Stimulated activated CD8-positive, alpha-beta memory T cell treated with anti-CD3 and anti-CD28 coated beads, Interleukin-7, amount 100 ng/mL, for 4 hours (primary cell): ENCODE measurements around the gene ZNF831.

Experiments
- DNase-seq, 2 donors: peaks; one replicate each; pipeline ENCODE4 v3.0.0-alpha.2; 2020; ENCODE audit warnings: low read depth in 2 of 2

Gene ZNF831

DNA sequence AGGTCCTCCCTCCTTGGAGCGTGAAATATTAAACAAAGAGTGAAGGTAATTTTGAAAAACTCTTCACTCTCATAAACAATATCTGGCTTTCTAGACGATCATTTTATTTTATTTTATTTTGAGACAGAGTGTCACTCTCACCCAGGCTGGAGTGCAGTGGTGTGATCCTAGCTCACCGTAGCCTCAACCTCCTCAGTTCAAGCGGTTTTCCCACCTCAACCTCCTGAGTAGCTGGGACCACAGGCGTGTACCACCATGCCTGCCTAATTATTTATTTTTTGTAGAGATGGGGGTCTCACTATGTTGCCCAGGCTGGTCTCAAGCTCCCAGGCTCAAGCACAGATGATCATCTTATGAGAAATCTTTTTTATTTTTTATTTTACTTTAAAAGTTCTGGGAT is 16.4 kb downstream of the ZNF831 start:
- DNase-seq: no peak

GRCh38 chr20:59181936-59182335 is 18.3 kb downstream of the ZNF831 start:
- DNase-seq: no peak

GRCh38 chr20:59182401-59183044 is 18.9 kb downstream of the ZNF831 start:
- no peak for DNase-seq

DNA sequence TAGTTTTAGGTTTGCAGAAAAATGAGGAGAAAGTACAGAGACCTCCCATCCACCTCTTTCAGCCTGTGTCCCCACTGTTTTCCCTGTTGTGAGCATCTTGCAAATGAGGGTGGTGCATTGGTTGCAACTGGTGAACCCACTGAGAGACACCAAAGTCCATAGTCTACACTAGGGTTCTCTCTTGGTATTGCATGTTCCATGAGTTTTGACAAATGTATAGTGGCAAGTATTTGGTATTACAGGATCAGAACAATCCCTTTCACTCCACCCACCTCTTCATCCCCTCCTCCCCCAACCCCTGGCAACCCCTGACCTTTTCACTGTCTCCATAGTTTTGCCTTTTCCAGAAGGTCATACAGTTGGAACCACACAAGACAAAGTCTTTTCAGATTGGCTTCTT is 20.1 kb downstream of the ZNF831 start:
- DNase-seq: no peak

DNA sequence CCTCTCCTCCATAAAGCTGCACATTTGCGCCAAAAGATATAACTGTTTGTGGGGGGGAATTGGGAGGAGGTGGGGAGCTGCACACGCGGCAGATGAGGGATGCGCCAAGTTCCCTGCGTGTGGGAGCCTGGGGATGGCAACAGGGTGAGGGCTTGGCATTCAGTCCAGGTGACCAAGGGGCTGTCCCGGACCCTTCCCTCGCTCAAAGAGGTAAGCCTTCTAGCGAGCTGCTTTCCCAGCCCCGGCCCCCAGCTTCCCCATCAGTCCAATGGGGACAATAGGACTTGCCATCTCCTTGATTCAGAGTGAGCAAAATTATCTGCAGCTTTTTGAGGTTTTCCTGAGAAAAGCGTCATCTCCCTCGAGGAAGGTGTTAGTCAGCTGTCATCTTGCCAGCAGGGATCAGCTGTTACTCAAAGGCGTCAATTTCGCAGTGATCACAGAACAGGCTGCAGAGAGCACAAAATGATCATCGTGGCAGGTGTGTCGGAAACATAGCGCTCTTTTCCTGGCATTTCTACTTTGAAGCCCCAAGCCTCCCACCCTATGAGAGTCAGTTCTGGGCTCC is 21.3 kb downstream of the ZNF831 start:
- DNase-seq: no peak

DNA sequence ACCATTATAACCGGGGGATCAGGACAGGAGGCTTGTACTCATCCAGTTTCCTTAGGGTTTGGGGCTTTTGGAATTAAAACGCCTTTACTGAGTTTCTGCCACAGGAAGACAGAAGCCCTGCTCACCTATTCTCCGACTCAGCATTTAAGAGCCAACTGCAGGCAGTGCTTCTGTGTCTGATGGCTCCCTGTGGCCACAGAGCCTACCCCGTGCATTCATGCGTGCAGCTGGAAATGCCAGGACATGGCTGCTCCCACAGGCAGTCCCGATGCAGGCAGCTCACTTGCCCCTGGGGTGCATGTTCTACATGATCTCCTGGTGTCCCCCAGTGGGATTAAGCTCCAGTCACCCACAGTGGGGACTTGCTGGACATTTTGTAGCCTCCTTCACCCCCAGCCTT is 22.2 kb downstream of the ZNF831 start:
- no peak for DNase-seq

DNA sequence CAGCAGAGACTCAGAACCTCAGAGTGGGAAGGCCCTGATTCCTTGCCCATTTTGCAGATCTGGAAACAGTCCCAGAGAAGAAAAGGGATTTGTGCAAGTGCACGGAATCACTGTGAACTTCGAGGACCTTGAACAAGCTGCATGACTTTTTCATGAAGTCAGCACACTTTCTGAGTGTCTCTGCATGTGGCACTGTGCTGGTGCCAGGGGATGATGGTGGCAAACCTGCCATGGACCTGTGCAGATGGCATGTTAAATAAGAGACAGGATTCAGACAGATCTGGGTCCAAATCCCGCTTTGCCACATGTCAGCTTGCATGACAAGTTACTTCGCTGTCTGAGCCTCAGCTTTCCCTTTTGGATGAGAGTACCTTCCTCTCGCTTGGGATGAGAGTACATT is 26.8 kb downstream of the ZNF831 start:
- DNase-seq: no peak

GRCh38 chr20:59191036-59191755 is 27.6 kb downstream of the ZNF831 start:
- DNase-seq: no peak

- no peak for DNase-seq
Observed at GRCh38 chr20:59191756-59192532, 28.3 kb downstream of the ZNF831 start.

GRCh38 chr20:59192533-59192896 is 28.9 kb downstream of the ZNF831 start:
- DNase-seq: no peak

GRCh38 chr20:59193325-59193724 is 29.7 kb downstream of the ZNF831 start:
- no peak for DNase-seq

- DNase-seq: no peak
Observed at GRCh38 chr20:59194023-59194935, 30.7 kb downstream of the ZNF831 start.

- DNase-seq: no peak
Observed at GRCh38 chr20:59195316-59195993, 31.8 kb downstream of the ZNF831 start.

DNA sequence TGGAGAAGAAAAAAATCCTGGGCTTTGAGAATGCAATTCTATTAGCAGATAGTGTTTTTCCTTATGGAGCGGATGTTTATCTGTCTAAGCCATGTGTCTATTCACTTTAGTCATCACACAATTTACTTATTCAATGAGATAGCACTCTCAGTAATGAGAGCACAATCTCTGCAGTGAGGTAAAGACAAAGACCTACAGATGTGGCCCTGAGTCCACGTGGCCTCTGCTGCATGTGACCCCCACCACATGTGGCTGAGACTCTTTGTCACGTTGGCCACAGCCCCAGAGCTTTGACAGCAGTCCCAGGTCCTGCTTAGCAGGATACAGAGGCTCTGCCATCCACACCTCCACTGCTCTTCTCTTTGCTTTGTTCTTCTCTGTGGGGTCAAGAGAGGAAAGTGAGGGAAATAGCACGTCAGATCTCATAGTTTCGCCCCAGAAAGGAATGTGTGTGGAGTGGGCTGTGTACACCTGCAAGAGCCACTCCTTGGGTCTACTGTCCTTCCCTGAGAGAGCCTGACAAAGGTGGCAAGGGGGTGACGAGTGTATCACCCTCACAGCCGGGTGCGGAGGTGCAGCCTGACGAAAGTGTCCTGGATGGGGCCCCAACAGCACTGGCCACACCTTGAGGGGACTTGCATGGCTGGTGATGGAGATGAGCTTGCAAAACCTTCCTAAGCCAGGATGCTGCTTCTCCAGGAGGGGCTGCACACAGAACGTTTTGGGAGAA is 40.7 kb downstream of the ZNF831 start:
- no peak for DNase-seq

- DNase-seq: no peak
Observed at GRCh38 chr20:59205044-59205443, 41.4 kb downstream of the ZNF831 start.

GRCh38 chr20:59207235-59207634 is 43.6 kb downstream of the ZNF831 start:
- no peak for DNase-seq

GRCh38 chr20:59207742-59208357 is 44.2 kb downstream of the ZNF831 start:
- DNase-seq: peak; percentile 63 to 69

GRCh38 chr20:59210186-59210585 is 46.6 kb downstream of the ZNF831 start:
- no peak for DNase-seq

DNA sequence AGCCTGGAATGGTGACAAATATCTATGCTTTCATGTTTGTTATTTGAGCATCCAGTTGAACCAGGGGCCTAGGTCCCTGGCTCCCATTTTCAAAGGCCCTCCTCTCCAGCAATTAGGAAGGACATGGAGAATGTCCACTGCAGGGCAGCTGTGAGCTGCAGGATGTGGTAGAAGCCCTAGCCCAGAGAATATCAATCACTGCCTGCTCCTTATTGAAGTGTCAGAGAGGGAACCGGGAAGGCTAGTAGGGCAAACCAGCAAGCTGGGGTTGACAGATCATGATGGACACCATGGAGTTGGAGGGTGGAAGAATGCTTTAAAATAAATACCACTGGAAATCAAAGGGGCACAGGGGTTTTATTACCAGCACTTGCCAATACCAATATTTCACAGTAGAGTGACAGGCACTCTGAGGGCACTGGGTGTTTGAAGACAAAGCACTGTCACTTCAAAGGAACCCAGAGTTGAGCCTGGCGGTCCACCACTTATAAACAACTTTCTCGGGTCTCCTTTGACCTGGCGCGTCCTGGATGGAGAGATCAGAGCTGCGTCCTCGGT is 47.7 kb downstream of the ZNF831 start:
- DNase-seq: no peak
